Right forelimb (tissue), 1 donor: ENCODE measurements around the gene PGGHG.
"Not testable (repeated sequence)": the region's sequence is repeated elsewhere in the genome, so short reads cannot be mapped to it uniquely, and the experiment has no call there.

Source experiments
- DNase-seq: peaks from one replicate; pipeline ENCODE4 v3.0.0-alpha.2; 2018

Gene PGGHG

GRCh38 chr11:286977-287820, 1.7 kb upstream of the PGGHG start:
- DNase-seq = not testable (repeated sequence)

GRCh38 chr11:287821-288477, 977 bp upstream of the PGGHG start:
- DNase-seq = no peak

- DNase-seq = peak; percentile 45
Measured at GRCh38 chr11:289398-289711, 429 bp downstream of the PGGHG start.

GRCh38 chr11:289712-290620, 1.0 kb downstream of the PGGHG start:
- DNase-seq = peak; percentile 44

GRCh38 chr11:290621-291231, 1.8 kb downstream of the PGGHG start:
- peak; percentile 33 for DNase-seq

GRCh38 chr11:291281-292210, 2.6 kb downstream of the PGGHG start:
- peak; percentile 35 for DNase-seq

- no peak for DNase-seq
Measured at GRCh38 chr11:292211-293121, 3.5 kb downstream of the PGGHG start.

GRCh38 chr11:293271-293851, 4.4 kb downstream of the PGGHG start:
- no peak for DNase-seq

- DNase-seq = no peak
Measured at GRCh38 chr11:293852-294661, 5.1 kb downstream of the PGGHG start.

GRCh38 chr11:294780-295179, 5.9 kb downstream of the PGGHG start:
- no peak for DNase-seq

GRCh38 chr11:295351-296170, 6.6 kb downstream of the PGGHG start:
- DNase-seq = no peak

- no peak for DNase-seq
Measured at GRCh38 chr11:296171-297050, 7.5 kb downstream of the PGGHG start.

GRCh38 chr11:297051-297585, 8.2 kb downstream of the PGGHG start:
- no peak for DNase-seq

- DNase-seq = no peak
Measured at GRCh38 chr11:297586-298405, 8.9 kb downstream of the PGGHG start.

GRCh38 chr11:298406-299065, 9.6 kb downstream of the PGGHG start:
- DNase-seq = no peak
